Transverse colon (tissue), 4 donors: ENCODE data around the gene KRTAP12-2. TPM values are rescaled to one million over a fixed set of nuclear protein-coding genes. Genes with fewer than 3 reads are reported as not detected.
"Not testable (repeated sequence)": the region's sequence is repeated elsewhere in the genome, so short reads cannot be mapped to it uniquely, and the experiment has no call there.

Experiments used
- DNase-seq: peaks from one replicate; pipeline ENCODE4 v3.0.0-alpha.2; 2019
- H3K27ac ChIP-seq, 4 donors: fragments of 200-600 bp; sonication (generic); 2 replicates each; pipeline ENCODE4 v1.5.1; 2016 to 2018; ENCODE audit warnings: inconsistent platforms in 4 of 4
- H3K27me3 ChIP-seq: fragments of 200-600 bp; sonication (generic); 2 replicates; pipeline ENCODE4 v1.5.1; 2017; ENCODE audit warnings: inconsistent platforms
- H3K36me3 ChIP-seq, 4 donors: fragments of 200-600 bp; sonication (generic); 2 replicates each; pipeline ENCODE4 v1.5.1; 2017 to 2019; ENCODE audit warnings: inconsistent platforms in 4 of 4
- H3K4me1 ChIP-seq, 4 donors: fragments of 200-600 bp; sonication (generic); 2 replicates each; pipeline ENCODE4 v1.5.1; 2017 to 2020; ENCODE audit warnings: inconsistent platforms in 4 of 4
- H3K4me3 ChIP-seq, 4 donors: fragments of 200-600 bp; sonication (generic); 1 replicate in 1 of 4; 2 replicates in 3 of 4; pipeline versions ENCODE4 v1.5.1 to v1.6.1; 2017 to 2019; ENCODE audit warnings: inconsistent platforms in 4 of 4
- H3K9me3 ChIP-seq, 2 donors: fragments of 200-600 bp; sonication (generic); 2 replicates each; pipeline ENCODE4 v1.5.1; 2017 to 2019; ENCODE audit warnings: inconsistent platforms in 2 of 2
- CTCF ChIP-seq, 5 experiments: fragments of 200-600 bp in 3 of 5; fragments of 450-650 bp in 2 of 5; sonication (generic) in 3 of 5; IDR thresholded peaks; 1 replicate in 2 of 5; 2 replicates in 3 of 5; pipeline ENCODE4 v1.5.1; 2016 to 2017; ENCODE audit warnings: antibody characterized with exemption in 5 of 5, inconsistent platforms in 3 of 5, mild to moderate bottlenecking in 2 of 5, moderate library complexity in 1 of 5
- EP300 ChIP-seq: sonication (generic); formaldehyde crosslinking; IDR thresholded peaks from one replicate; pipeline ENCODE4 v1.6.1; 2017; ENCODE audit warnings: antibody characterized with exemption, low read depth
- POLR2A ChIP-seq: fragments of 450-650 bp; IDR thresholded peaks from one replicate; pipeline ENCODE4 v1.6.1; 2016; ENCODE audit warnings: antibody characterized with exemption, mild to moderate bottlenecking, moderate library complexity
- POLR2AphosphoS5 ChIP-seq, 3 donors: sonication (generic); formaldehyde crosslinking; IDR thresholded peaks; one replicate each; pipeline ENCODE4 v1.6.1; 2016; ENCODE audit warnings: antibody characterized with exemption in 3 of 3
- WGBS, 2 donors: methylation state at CpG; one replicate each; pipeline ENCODE4 v1.1.5; 2018; ENCODE audit warnings: low coverage in 1 of 2; 5-methylcytosine and 5-hydroxymethylcytosine counted together
- in situ Hi-C, 4 donors: fragments of 200-750 bp; cut with MboI; loops; one replicate each; pipeline versions ENCODE4 v1.15.0 to v1.15.1; 2017; ENCODE audit warnings: low sequenced_read_pairs in 3 of 4, low pct_ligation_motif_present in 1 of 4, low pct_unique_long_range_greater_than_20kb in 1 of 4
- intact Hi-C: fragments of 100-400 bp; cut with DNase I; formaldehyde crosslinking; loops from one replicate; pipeline ENCODE4 v1.15.1; 2023; ENCODE audit warnings: low total_unique reads
- total RNA-seq, 4 donors: library from RNA; depleted of rRNA; stranded (reverse); fragments of >200 nt; gene quantifications; one replicate each; pipeline ENCODE4 v1.1.0, GENCODE V29; 2016

Gene KRTAP12-2
- total RNA-seq, 4 donors from 2014 or later, result not detected

GRCh38 chr21:44628707-44629391 is 37.9 kb downstream of the KRTAP12-2 start:
- Histone ChIP-seq H3K27me3 (peaks cover 11% of the 10 kb centered on the region), H3K4me3 (no peak overlapping the region), H3K9me3 (peaks cover 4 to 29% of the 10 kb centered on the region in 2 donors), H3K36me3 (no peaks in the 10 kb centered on the region), H3K27ac (no peak overlapping the region), H3K4me1 (no peaks in the 10 kb centered on the region)
- intact Hi-C loops, result no loop called here
- in situ Hi-C loops, result no loop called here
- DNase-seq, result no peak
- TF ChIP-seq POLR2AphosphoS5 (IDR thresholded peaks at IDR 0.05) (no peak), POLR2A (no peak), CTCF (IDR thresholded peaks at IDR 0.05) (no peak)
- 40 to 80% methylated on average over 3 to 16 of the region's 18 CpGs for WGBS, 2 donors

DNA sequence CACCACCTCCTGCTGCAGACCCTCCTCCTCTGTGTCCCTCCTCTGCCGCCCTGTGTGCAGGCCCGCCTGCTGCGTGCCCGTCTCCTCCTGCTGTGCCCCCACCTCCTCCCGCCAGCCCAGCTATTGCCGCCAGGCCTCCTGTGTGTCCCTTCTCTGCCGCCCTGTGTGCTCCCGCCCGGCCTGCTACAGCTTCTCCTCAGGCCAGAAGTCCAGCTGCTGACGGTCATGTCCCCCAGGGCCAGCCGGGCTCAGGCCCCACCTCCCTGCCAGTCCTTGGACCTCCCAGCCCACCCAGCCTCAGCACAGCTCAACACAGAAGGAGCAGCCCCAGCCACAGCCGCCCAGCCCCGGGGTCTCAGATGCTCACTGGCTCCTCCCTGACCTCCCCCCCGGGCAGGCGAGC is 38.9 kb downstream of the KRTAP12-2 start:
- DNase-seq, in situ Hi-C loops, H3K4me3 ChIP-seq, intact Hi-C loops, H3K4me1 ChIP-seq, H3K27ac ChIP-seq, H3K36me3 ChIP-seq: not testable (repeated sequence)
- H3K27me3 ChIP-seq, result peaks cover 11% of the 10 kb centered on the region
- peaks cover 13 to 37% of the 10 kb centered on the region in 2 donors for H3K9me3 ChIP-seq
- WGBS, 2 donors, result 46% methylated on average over 13 of the region's 15 CpGs; no CpG with 5 or more reads in 1 of the 2 donors

- in situ Hi-C loops, H3K27ac ChIP-seq, H3K4me3 ChIP-seq, intact Hi-C loops, H3K36me3 ChIP-seq, DNase-seq, H3K4me1 ChIP-seq: not testable (repeated sequence)
- H3K27me3 ChIP-seq, result peaks cover 11% of the 10 kb centered on the region
- 74% methylated on average over 17 of the region's 20 CpGs; no CpG with 5 or more reads in 1 of the 2 donors for WGBS, 2 donors
- peaks cover 12 to 33% of the 10 kb centered on the region in 2 donors for H3K9me3 ChIP-seq
Measured at GRCh38 chr21:44627181-44627822, 39.4 kb downstream of the KRTAP12-2 start.

DNA sequence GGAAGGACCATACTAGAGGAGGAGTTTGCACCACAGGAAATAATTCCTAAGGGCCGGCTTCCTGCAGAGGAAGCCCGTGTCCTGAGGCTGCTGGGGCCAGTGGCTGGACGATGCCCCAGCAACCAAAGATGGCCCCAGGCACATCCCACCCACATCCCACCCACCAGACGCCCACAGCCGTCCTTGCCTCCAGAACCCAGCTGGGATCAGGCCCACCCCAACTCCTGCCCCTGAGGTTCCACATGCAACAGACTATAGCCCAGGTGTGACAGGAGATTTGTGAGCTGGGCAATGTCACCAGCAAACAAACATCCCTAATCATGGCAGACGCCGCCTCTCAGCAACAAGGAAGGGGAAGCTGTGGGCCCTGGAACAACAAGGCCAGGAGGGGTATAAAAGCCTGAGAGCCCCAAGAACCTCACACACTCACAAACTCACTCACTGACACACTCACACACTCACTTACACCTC is 40.0 kb downstream of the KRTAP12-2 start, which contains the start of gene KRTAP10-9:
Gene KRTAP10-9 (plus strand): TSS at position 421 of the 471 bp plus-strand sequence. CDS start 79 bp downstream, outside the sequence.
- Histone ChIP-seq H3K9me3 (peaks cover 9 to 27% of the 10 kb centered on the region in 2 donors), H3K4me3 (no peak within 1 kb of the TSS), H3K27ac (no peak within 1 kb of the TSS), H3K4me1 (no peaks in the 10 kb centered on the region), H3K27me3 (peaks cover 11% of the 10 kb centered on the region), H3K36me3 (no peaks in the 10 kb centered on the region)
- no peak for DNase-seq
- no peak for TF ChIP-seq CTCF (IDR thresholded peaks at IDR 0.05)
- no peak for TF ChIP-seq EP300
- no peak for TF ChIP-seq POLR2AphosphoS5 (IDR thresholded peaks at IDR 0.05)
- TF ChIP-seq POLR2A, result no peak
- in situ Hi-C loops (no loop called here), intact Hi-C loops (no loop called here)
- 57% methylated on average over 7 of the region's 7 CpGs; no CpG with 5 or more reads in 1 of the 2 donors for WGBS, 2 donors

- H3K4me3 ChIP-seq, result no peak overlapping the region
- peaks cover 9 to 22% of the 10 kb centered on the region in 2 donors for H3K9me3 ChIP-seq
- H3K27me3 ChIP-seq, result peaks cover 11% of the 10 kb centered on the region
- intact Hi-C loops (no loop called here), in situ Hi-C loops (no loop called here)
- 41 to 74% methylated on average over 2 to 10 of the region's 10 CpGs for WGBS, 2 donors
- H3K4me1 ChIP-seq, result no peaks in the 10 kb centered on the region
- no peaks in the 10 kb centered on the region for H3K36me3 ChIP-seq
- no peak for TF ChIP-seq POLR2A
- TF ChIP-seq EP300, result no peak
- no peak for TF ChIP-seq CTCF (IDR thresholded peaks at IDR 0.05)
- no peak for TF ChIP-seq POLR2AphosphoS5 (IDR thresholded peaks at IDR 0.05)
- no peak for DNase-seq
- H3K27ac ChIP-seq, result no peak overlapping the region
Measured at GRCh38 chr21:44626262-44626661, 40.5 kb downstream of the KRTAP12-2 start.
